Erythroblast (primary cell): ENCODE measurements around the gene CSNK1E.

Experiments
- GATA1 ChIP-seq: IDR thresholded peaks from 2 replicates; pipeline ENCODE4 v1.6.1; 2011; ENCODE audit warnings: low read depth, mild to moderate bottlenecking, control low read depth, low read length, moderate library complexity
- POLR2A ChIP-seq: IDR thresholded peaks from 2 replicates; pipeline ENCODE4 v1.6.1; 2011; ENCODE audit warnings: mild to moderate bottlenecking, low read length

- TF ChIP-seq POLR2A: no peak
- TF ChIP-seq GATA1: no peak
Measured at GRCh38 chr22:38294193-38294592, 23.0 kb downstream of the CSNK1E start.
